HG02588 (cell line): ENCODE data around the gene RNU1-2.
"Not testable (repeated sequence)": the region's sequence is repeated elsewhere in the genome, so short reads cannot be mapped to it uniquely, and the experiment has no call there.

Source experiments
- ATAC-seq: cut with Tn5 transposase; IDR thresholded peaks from one replicate; pipeline ENCODE4 v1.9.1; 2021; ENCODE audit warnings: mild to moderate bottlenecking, moderate library complexity; ENCODE audit not compliant: unreplicated experiment

RNU1-2 gene

GRCh38 chr1:16925635-16926490 is 30.1 kb downstream of the RNU1-2 start:
- ATAC-seq = no peak

GRCh38 chr1:16926491-16927073 is 30.8 kb downstream of the RNU1-2 start:
- ATAC-seq = no peak

- ATAC-seq = no peak
These were observed 31.5 kb downstream of the RNU1-2 start for GRCh38 chr1:16927256-16927655.

GRCh38 chr1:16927711-16928485 is 32.1 kb downstream of the RNU1-2 start:
- ATAC-seq = no peak

- not testable (repeated sequence) for ATAC-seq
These were observed 33.6 kb downstream of the RNU1-2 start for GRCh38 chr1:16929146-16930041.

- not testable (repeated sequence) for ATAC-seq
These were observed 35.6 kb downstream of the RNU1-2 start for GRCh38 chr1:16931206-16931934.

GRCh38 chr1:16933945-16934344 is 38.2 kb downstream of the RNU1-2 start:
- not testable (repeated sequence) for ATAC-seq

GRCh38 chr1:16936580-16936979 is 40.8 kb downstream of the RNU1-2 start:
- not testable (repeated sequence) for ATAC-seq

- no peak for ATAC-seq
These were observed 42.9 kb downstream of the RNU1-2 start for GRCh38 chr1:16938351-16939321.

GRCh38 chr1:16939386-16940180 is 43.8 kb downstream of the RNU1-2 start:
- not testable (repeated sequence) for ATAC-seq

GRCh38 chr1:16944038-16944437 is 48.3 kb downstream of the RNU1-2 start:
- no peak for ATAC-seq

GRCh38 chr1:16945512-16945911 is 49.7 kb downstream of the RNU1-2 start:
- not testable (repeated sequence) for ATAC-seq
